PC-3 (cell line): Measurements from ENCODE around the gene TIAM1.

Experiments used
- EZH2 ChIP-seq: fragments of 300-600 bp; sonication (generic); IDR thresholded peaks from one replicate; pipeline ENCODE4 v1.6.1; 2017; ENCODE audit warnings: antibody characterized with exemption, mild to moderate bottlenecking, low read length; ENCODE audit not compliant: unreplicated experiment
- TF ChIP-seq, protein P1 (sequence below): fragments of 300-600 bp; sonication (generic); conservative IDR thresholded peaks from 2 replicates; pipeline ENCODE4 v1.5.1; 2017; ENCODE audit warnings: antibody characterized with exemption, low read depth, mild to moderate bottlenecking, low read length

GRCh38 chr21:31262728-31263127 is 81.3 kb downstream of the TIAM1 start:
- TF ChIP-seq, protein P1, sequence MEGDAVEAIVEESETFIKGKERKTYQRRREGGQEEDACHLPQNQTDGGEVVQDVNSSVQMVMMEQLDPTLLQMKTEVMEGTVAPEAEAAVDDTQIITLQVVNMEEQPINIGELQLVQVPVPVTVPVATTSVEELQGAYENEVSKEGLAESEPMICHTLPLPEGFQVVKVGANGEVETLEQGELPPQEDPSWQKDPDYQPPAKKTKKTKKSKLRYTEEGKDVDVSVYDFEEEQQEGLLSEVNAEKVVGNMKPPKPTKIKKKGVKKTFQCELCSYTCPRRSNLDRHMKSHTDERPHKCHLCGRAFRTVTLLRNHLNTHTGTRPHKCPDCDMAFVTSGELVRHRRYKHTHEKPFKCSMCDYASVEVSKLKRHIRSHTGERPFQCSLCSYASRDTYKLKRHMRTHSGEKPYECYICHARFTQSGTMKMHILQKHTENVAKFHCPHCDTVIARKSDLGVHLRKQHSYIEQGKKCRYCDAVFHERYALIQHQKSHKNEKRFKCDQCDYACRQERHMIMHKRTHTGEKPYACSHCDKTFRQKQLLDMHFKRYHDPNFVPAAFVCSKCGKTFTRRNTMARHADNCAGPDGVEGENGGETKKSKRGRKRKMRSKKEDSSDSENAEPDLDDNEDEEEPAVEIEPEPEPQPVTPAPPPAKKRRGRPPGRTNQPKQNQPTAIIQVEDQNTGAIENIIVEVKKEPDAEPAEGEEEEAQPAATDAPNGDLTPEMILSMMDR, result no peak
- no peak for TF ChIP-seq EZH2
